Tibial nerve (tissue), 4 donors: ENCODE data around the gene IFI27L2. TPM values are rescaled to one million over a fixed set of nuclear protein-coding genes. Genes with fewer than 3 reads are reported as not detected.

ENCODE experiments used
- DNase-seq, 2 donors: peaks; one replicate each; pipeline ENCODE4 v3.0.0-alpha.2; 2019; ENCODE audit warnings: low spot score in 2 of 2
- H3K27ac ChIP-seq, 4 donors: fragments of 200-600 bp; sonication (generic) in 3 of 4; one replicate each; pipeline ENCODE4 v1.5.1; 2017 to 2019; ENCODE audit warnings: mild to moderate bottlenecking in 1 of 4
- H3K27me3 ChIP-seq, 2 donors: fragments of 200-600 bp; sonication (generic) in 1 of 2; one replicate each; pipeline versions ENCODE4 v1.5.1 to v1.6.0; 2017 to 2019
- H3K36me3 ChIP-seq, 3 donors: fragments of 200-600 bp; sonication (generic); one replicate each; pipeline ENCODE4 v1.5.1; 2018 to 2019
- H3K4me1 ChIP-seq, 4 donors: fragments of 200-600 bp; sonication (generic) in 3 of 4; one replicate each; pipeline ENCODE4 v1.5.1; 2017 to 2019
- H3K4me3 ChIP-seq, 4 donors: fragments of 200-600 bp; sonication (generic) in 3 of 4; one replicate each; pipeline ENCODE4 v1.5.1; 2017 to 2019; ENCODE audit warnings: mild to moderate bottlenecking in 1 of 4, moderate library complexity in 1 of 4
- H3K9me3 ChIP-seq, 4 donors: fragments of 200-600 bp; sonication (generic) in 3 of 4; one replicate each; pipeline ENCODE4 v1.5.1; 2017 to 2019
- CTCF ChIP-seq, 5 experiments: fragments of 200-600 bp in 3 of 5; fragments of 450-650 bp in 2 of 5; sonication (generic) in 3 of 5; IDR thresholded peaks; one replicate each; pipeline ENCODE4 v1.5.1; 2016 to 2019; ENCODE audit warnings: antibody characterized with exemption in 5 of 5, mild to moderate bottlenecking in 3 of 5, moderate library complexity in 2 of 5
- EP300 ChIP-seq, 2 donors: sonication (generic); formaldehyde crosslinking; IDR thresholded peaks; one replicate each; pipeline ENCODE4 v1.6.1; 2017; ENCODE audit warnings: antibody characterized with exemption in 2 of 2, mild to moderate bottlenecking in 1 of 2
- POLR2A ChIP-seq, 2 donors: fragments of 450-650 bp; IDR thresholded peaks; one replicate each; pipeline ENCODE4 v1.6.1; 2017; ENCODE audit warnings: antibody characterized with exemption in 2 of 2, mild to moderate bottlenecking in 2 of 2, moderate library complexity in 2 of 2
- WGBS, 2 donors: methylation state at CpG; one replicate each; pipeline ENCODE4 v1.1.5; 2018; 5-methylcytosine and 5-hydroxymethylcytosine counted together
- total RNA-seq, 4 donors: library from RNA; depleted of rRNA; stranded (reverse); fragments of >200 nt; gene quantifications; one replicate each; pipeline ENCODE4 v1.1.0, GENCODE V29; 2016

IFI27L2 gene
- total RNA-seq, 4 donors from 2014 or later: 76.8 to 146 (median 129) TPM

- Histone ChIP-seq H3K9me3 (no peaks in the 10 kb centered on the region), H3K27me3 (peaks cover 0 to 5% of the 10 kb centered on the region in 2 donors), H3K4me1 (no peaks in the 10 kb centered on the region), H3K36me3 (no peaks in the 10 kb centered on the region), H3K4me3 (no peak overlapping the region), H3K27ac (no peak overlapping the region)
- DNase-seq: no peak
- TF ChIP-seq CTCF (IDR thresholded peaks at IDR 0.05) (no peak), POLR2A (IDR thresholded peaks at IDR 0.05) (no peak), EP300 (IDR thresholded peaks at IDR 0.05) (no peak)
- WGBS, 2 donors: 84 to 85% methylated on average over 6 of the region's 6 CpGs
Measured at GRCh38 chr14:94153750-94154342, 24.4 kb upstream of the IFI27L2 start.

DNA sequence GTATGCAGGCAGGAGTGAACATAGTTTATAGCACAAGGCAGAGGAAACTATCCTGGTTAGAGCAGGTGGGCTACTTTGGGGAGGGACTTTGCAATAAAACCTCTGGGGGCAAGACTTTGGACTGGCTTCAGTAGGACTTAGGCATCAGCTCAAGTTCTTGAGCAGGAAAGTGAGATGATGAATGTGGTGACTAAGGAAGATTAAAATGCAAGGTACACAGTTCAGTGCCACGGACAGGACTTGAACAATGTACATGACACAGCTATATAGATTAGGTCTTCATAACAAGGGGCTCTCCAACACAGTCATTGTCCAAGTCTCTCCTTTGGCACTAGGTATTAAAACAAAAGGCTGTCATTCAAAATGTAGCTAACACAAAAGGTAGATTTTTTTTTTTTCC is 23.3 kb upstream of the IFI27L2 start:
- Histone ChIP-seq H3K27me3 (peaks cover 0 to 5% of the 10 kb centered on the region in 2 donors), H3K27ac (no peak overlapping the region), H3K4me3 (no peak overlapping the region), H3K36me3 (no peaks in the 10 kb centered on the region), H3K9me3 (no peaks in the 10 kb centered on the region), H3K4me1 (no peaks in the 10 kb centered on the region)
- no peak for DNase-seq
- WGBS, 2 donors: 87 to 94% methylated on average over 1 of the region's 1 CpG
- TF ChIP-seq POLR2A (IDR thresholded peaks at IDR 0.05): no peak
- no peak for TF ChIP-seq EP300 (IDR thresholded peaks at IDR 0.05)
- no peak for TF ChIP-seq CTCF (IDR thresholded peaks at IDR 0.05)

GRCh38 chr14:94145902-94146527 is 16.6 kb upstream of the IFI27L2 start:
- Histone ChIP-seq H3K4me3 (no peak overlapping the region), H3K27ac (no peak overlapping the region), H3K36me3 (no peaks in the 10 kb centered on the region), H3K9me3 (no peaks in the 10 kb centered on the region), H3K27me3 (no peaks in the 10 kb centered on the region), H3K4me1 (peaks cover 0 to 3% (median 0%) of the 10 kb centered on the region in 4 donors)
- TF ChIP-seq CTCF (IDR thresholded peaks at IDR 0.05) (no peak), EP300 (IDR thresholded peaks at IDR 0.05) (no peak), POLR2A (IDR thresholded peaks at IDR 0.05) (no peak)
- 53 to 81% methylated on average over 6 of the region's 6 CpGs for WGBS, 2 donors
- DNase-seq: no peak

- WGBS, 2 donors: 50 to 72% methylated on average over 1 of the region's 1 CpG
- no peak overlapping the region for H3K4me3 ChIP-seq
- no peaks in the 10 kb centered on the region for H3K36me3 ChIP-seq
- H3K4me1 ChIP-seq: peaks cover 0 to 3% (median 0%) of the 10 kb centered on the region in 4 donors
- H3K9me3 ChIP-seq: no peaks in the 10 kb centered on the region
- DNase-seq: no peak
- no peak overlapping the region for H3K27ac ChIP-seq
- no peak for TF ChIP-seq CTCF (IDR thresholded peaks at IDR 0.05)
- TF ChIP-seq EP300 (IDR thresholded peaks at IDR 0.05): no peak
- no peak for TF ChIP-seq POLR2A (IDR thresholded peaks at IDR 0.05)
- H3K27me3 ChIP-seq: no peaks in the 10 kb centered on the region
Measured at GRCh38 chr14:94144765-94145164, 15.4 kb upstream of the IFI27L2 start.

- Histone ChIP-seq H3K4me3 (no peak overlapping the region), H3K9me3 (no peaks in the 10 kb centered on the region), H3K27ac (no peak overlapping the region), H3K36me3 (no peaks in the 10 kb centered on the region), H3K4me1 (peaks cover 0 to 3% (median 0%) of the 10 kb centered on the region in 4 donors), H3K27me3 (no peaks in the 10 kb centered on the region)
- WGBS, 2 donors: 88 to 96% methylated on average over 4 of the region's 4 CpGs
- TF ChIP-seq EP300 (IDR thresholded peaks at IDR 0.05) (no peak), POLR2A (IDR thresholded peaks at IDR 0.05) (no peak), CTCF (IDR thresholded peaks at IDR 0.05) (no peak)
- no peak for DNase-seq
Measured at GRCh38 chr14:94143711-94144110, 14.3 kb upstream of the IFI27L2 start.
